ENCODE measurements around the gene DNM2. TPM values are rescaled to one million over a fixed set of nuclear protein-coding genes. Genes with fewer than 3 reads are reported as not detected.
A peak's percentile ranks its signal among the peaks of the same experiment; 100 is the strongest.

Gene DNM2
- total and polyA plus RNA-seq, 9 of the 15 experiments (the other 6 are each of a cell fraction or from before 2014, with no cell fraction given): 2.2 to 161 (median 72.6) TPM

DNA sequence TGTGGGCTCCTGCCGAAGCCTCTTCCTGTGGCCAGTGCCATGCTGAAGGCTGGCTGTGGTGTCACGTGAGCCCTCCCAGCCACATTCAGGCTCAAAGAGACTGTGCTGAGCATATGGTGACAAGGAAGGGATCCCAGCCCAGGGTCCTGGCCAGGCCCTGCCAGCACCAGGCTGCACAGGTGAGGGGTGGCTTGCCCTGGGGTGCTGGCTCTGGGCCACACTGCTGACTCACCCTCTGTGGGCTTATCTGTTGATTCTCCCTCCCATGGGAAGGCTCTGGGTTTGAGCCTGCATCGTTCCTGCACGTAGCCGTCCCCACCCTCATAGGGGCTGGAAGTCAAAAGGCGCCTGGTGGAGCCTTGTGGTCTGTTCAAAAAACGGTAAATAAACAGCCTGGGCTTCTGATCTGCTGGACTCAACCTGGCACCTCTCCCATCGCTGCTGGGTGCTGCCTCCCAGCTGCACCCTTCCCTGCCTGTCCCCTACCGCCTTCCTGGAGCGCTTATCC, 31.1 kb downstream of the DNM2 start (continued):
- TF ChIP-seq, protein P1, sequence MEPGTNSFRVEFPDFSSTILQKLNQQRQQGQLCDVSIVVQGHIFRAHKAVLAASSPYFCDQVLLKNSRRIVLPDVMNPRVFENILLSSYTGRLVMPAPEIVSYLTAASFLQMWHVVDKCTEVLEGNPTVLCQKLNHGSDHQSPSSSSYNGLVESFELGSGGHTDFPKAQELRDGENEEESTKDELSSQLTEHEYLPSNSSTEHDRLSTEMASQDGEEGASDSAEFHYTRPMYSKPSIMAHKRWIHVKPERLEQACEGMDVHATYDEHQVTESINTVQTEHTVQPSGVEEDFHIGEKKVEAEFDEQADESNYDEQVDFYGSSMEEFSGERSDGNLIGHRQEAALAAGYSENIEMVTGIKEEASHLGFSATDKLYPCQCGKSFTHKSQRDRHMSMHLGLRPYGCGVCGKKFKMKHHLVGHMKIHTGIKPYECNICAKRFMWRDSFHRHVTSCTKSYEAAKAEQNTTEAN (CRISPR knock-in tag; IDR thresholded peaks at IDR 0.05): no peak
- no peak for TF ChIP-seq PPARD (CRISPR knock-in tag; IDR thresholded peaks at IDR 0.05)
- TF ChIP-seq ZNF232 (CRISPR knock-in tag; IDR thresholded peaks at IDR 0.05): no peak
- TF ChIP-seq, protein P2, sequence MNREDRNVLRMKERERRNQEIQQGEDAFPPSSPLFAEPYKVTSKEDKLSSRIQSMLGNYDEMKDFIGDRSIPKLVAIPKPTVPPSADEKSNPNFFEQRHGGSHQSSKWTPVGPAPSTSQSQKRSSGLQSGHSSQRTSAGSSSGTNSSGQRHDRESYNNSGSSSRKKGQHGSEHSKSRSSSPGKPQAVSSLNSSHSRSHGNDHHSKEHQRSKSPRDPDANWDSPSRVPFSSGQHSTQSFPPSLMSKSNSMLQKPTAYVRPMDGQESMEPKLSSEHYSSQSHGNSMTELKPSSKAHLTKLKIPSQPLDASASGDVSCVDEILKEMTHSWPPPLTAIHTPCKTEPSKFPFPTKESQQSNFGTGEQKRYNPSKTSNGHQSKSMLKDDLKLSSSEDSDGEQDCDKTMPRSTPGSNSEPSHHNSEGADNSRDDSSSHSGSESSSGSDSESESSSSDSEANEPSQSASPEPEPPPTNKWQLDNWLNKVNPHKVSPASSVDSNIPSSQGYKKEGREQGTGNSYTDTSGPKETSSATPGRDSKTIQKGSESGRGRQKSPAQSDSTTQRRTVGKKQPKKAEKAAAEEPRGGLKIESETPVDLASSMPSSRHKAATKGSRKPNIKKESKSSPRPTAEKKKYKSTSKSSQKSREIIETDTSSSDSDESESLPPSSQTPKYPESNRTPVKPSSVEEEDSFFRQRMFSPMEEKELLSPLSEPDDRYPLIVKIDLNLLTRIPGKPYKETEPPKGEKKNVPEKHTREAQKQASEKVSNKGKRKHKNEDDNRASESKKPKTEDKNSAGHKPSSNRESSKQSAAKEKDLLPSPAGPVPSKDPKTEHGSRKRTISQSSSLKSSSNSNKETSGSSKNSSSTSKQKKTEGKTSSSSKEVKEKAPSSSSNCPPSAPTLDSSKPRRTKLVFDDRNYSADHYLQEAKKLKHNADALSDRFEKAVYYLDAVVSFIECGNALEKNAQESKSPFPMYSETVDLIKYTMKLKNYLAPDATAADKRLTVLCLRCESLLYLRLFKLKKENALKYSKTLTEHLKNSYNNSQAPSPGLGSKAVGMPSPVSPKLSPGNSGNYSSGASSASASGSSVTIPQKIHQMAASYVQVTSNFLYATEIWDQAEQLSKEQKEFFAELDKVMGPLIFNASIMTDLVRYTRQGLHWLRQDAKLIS (CRISPR knock-in tag; IDR thresholded peaks at IDR 0.05): no peak
- no peak for TF ChIP-seq ZFP30 (CRISPR knock-in tag; IDR thresholded peaks at IDR 0.05; ENCODE audit: borderline replicate concordance)
- TF ChIP-seq ZNF717 (CRISPR knock-in tag; IDR thresholded peaks at IDR 0.05): no peak
- no peak for TF ChIP-seq ZNF121 (CRISPR knock-in tag; conservative IDR thresholded peaks at IDR 0.05)
- TF ChIP-seq SUPT5H (IDR thresholded peaks at IDR 0.05): no peak
- no peak for TF ChIP-seq KDM2B (CRISPR knock-in tag; IDR thresholded peaks at IDR 0.05)
- peak; percentile 62; the same call in 1 of the 2 replicates for TF ChIP-seq EP400 (IDR thresholded peaks at IDR 0.05)
- no peak for TF ChIP-seq PML (IDR thresholded peaks at IDR 0.05; ENCODE audit: low read length)
- no peak; the same call in 1 of the 2 replicates for TF ChIP-seq MTA2 (IDR thresholded peaks at IDR 0.05; ENCODE audit: low read depth)
- TF ChIP-seq WHSC1 (IDR thresholded peaks at IDR 0.05; ENCODE audit: low read length): no peak
- TF ChIP-seq, protein P3, sequence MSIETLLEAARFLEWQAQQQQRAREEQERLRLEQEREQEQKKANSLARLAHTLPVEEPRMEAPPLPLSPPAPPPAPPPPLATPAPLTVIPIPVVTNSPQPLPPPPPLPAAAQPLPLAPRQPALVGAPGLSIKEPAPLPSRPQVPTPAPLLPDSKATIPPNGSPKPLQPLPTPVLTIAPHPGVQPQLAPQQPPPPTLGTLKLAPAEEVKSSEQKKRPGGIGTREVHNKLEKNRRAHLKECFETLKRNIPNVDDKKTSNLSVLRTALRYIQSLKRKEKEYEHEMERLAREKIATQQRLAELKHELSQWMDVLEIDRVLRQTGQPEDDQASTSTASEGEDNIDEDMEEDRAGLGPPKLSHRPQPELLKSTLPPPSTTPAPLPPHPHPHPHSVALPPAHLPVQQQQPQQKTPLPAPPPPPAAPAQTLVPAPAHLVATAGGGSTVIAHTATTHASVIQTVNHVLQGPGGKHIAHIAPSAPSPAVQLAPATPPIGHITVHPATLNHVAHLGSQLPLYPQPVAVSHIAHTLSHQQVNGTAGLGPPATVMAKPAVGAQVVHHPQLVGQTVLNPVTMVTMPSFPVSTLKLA (conservative IDR thresholded peaks at IDR 0.05): peak in 1 of 2 experiments; percentile 40; a peak in 1 of 4 replicates
- TF ChIP-seq, protein P4, sequence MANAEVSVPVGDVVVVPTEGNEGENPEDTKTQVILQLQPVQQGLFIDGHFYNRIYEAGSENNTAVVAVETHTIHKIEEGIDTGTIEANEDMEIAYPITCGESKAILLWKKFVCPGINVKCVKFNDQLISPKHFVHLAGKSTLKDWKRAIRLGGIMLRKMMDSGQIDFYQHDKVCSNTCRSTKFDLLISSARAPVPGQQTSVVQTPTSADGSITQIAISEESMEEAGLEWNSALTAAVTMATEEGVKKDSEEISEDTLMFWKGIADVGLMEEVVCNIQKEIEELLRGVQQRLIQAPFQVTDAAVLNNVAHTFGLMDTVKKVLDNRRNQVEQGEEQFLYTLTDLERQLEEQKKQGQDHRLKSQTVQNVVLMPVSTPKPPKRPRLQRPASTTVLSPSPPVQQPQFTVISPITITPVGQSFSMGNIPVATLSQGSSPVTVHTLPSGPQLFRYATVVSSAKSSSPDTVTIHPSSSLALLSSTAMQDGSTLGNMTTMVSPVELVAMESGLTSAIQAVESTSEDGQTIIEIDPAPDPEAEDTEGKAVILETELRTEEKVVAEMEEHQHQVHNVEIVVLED (CRISPR knock-in tag; IDR thresholded peaks at IDR 0.05): no peak
- TF ChIP-seq, protein P5, sequence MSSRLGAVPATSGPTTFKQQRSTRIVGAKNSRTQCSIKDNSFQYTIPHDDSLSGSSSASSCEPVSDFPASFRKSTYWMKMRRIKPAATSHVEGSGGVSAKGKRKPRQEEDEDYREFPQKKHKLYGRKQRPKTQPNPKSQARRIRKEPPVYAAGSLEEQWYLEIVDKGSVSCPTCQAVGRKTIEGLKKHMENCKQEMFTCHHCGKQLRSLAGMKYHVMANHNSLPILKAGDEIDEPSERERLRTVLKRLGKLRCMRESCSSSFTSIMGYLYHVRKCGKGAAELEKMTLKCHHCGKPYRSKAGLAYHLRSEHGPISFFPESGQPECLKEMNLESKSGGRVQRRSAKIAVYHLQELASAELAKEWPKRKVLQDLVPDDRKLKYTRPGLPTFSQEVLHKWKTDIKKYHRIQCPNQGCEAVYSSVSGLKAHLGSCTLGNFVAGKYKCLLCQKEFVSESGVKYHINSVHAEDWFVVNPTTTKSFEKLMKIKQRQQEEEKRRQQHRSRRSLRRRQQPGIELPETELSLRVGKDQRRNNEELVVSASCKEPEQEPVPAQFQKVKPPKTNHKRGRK (tag; IDR thresholded peaks at IDR 0.05): no peak
- no peak for TF ChIP-seq ZNF311 (CRISPR knock-in tag; IDR thresholded peaks at IDR 0.05)
- no peak for TF ChIP-seq U2AF2 (optimal IDR thresholded peaks at IDR 0.05; ENCODE audit: low read depth, low read length)
- TF ChIP-seq ZNF766 (CRISPR knock-in tag; conservative IDR thresholded peaks at IDR 0.05): peak; percentile 58; the same call in 1 of the 2 replicates
- TF ChIP-seq MECOM (CRISPR knock-in tag; IDR thresholded peaks at IDR 0.05): peak; percentile 51; the same call in 1 of the 2 replicates
